T-helper 2 cell (primary cell): ENCODE results near the gene SMCHD1.
A peak's percentile ranks its signal among the peaks of the same experiment; 100 is the strongest.
"Not testable (repeated sequence)": the region's sequence is repeated elsewhere in the genome, so short reads cannot be mapped to it uniquely, and the experiment has no call there.

Experiments
- DNase-seq, 5 experiments: peaks; one replicate each; pipeline versions ENCODE4 v3.0.0 to v3.0.0-alpha.2; 2012 to 2022

Gene SMCHD1

GRCh38 chr18:2822213-2822921 lies 166.8 kb downstream of the SMCHD1 start:
- DNase-seq: no peak

GRCh38 chr18:2823202-2823601 lies 167.7 kb downstream of the SMCHD1 start:
- DNase-seq: no peak

- DNase-seq: no peak
Measured at GRCh38 chr18:2823966-2824365, 168.4 kb downstream of the SMCHD1 start.

GRCh38 chr18:2824865-2825264 lies 169.3 kb downstream of the SMCHD1 start:
- no peak for DNase-seq

GRCh38 chr18:2825613-2826175 lies 170.2 kb downstream of the SMCHD1 start:
- DNase-seq: no peak

- no peak for DNase-seq
Measured at GRCh38 chr18:2826581-2826980, 171.1 kb downstream of the SMCHD1 start.

- DNase-seq: no peak
Measured at GRCh38 chr18:2827061-2827460, 171.5 kb downstream of the SMCHD1 start.

GRCh38 chr18:2836118-2836517 lies 180.6 kb downstream of the SMCHD1 start:
- DNase-seq: not testable (repeated sequence)

- not testable (repeated sequence) for DNase-seq
Measured at GRCh38 chr18:2837290-2837689, 181.8 kb downstream of the SMCHD1 start.

- no peak for DNase-seq
Measured at GRCh38 chr18:2839202-2839601, 183.7 kb downstream of the SMCHD1 start.

GRCh38 chr18:2840521-2840920 lies 185.0 kb downstream of the SMCHD1 start:
- DNase-seq: no peak

- DNase-seq: no peak
Measured at GRCh38 chr18:2843146-2843545, 187.6 kb downstream of the SMCHD1 start.

- no peak for DNase-seq
Measured at GRCh38 chr18:2845172-2845571, 189.6 kb downstream of the SMCHD1 start.

- peak in 4 of 5 experiments; percentile 8 to 39 (median 16) for DNase-seq
Measured at GRCh38 chr18:2846636-2847316, 191.2 kb downstream of the SMCHD1 start, which contains the start of gene EMILIN2. Gene EMILIN2 (plus strand): TSS chr18:2847006. CDS start chr18:2847189, 183 bp downstream.

GRCh38 chr18:2847317-2848246 lies 192.1 kb downstream of the SMCHD1 start:
- peak in 2 of 5 experiments; percentile 7 to 22 for DNase-seq

- peak in 1 of 5 experiments; percentile 8 for DNase-seq
Measured at GRCh38 chr18:2848247-2849246, 193.0 kb downstream of the SMCHD1 start.

GRCh38 chr18:2850816-2851215 lies 195.3 kb downstream of the SMCHD1 start:
- no peak for DNase-seq

GRCh38 chr18:2851771-2852170 lies 196.2 kb downstream of the SMCHD1 start:
- no peak for DNase-seq

- not testable (repeated sequence) for DNase-seq
Measured at GRCh38 chr18:2852460-2852859, 196.9 kb downstream of the SMCHD1 start.

GRCh38 chr18:2853173-2853925 lies 197.8 kb downstream of the SMCHD1 start:
- no peak for DNase-seq
